ENCODE results near the gene KLHL33.
"Not testable (repeated sequence)": the region's sequence is repeated elsewhere in the genome, so short reads cannot be mapped to it uniquely, and the experiment has no call there.

The KLHL33 gene

DNA sequence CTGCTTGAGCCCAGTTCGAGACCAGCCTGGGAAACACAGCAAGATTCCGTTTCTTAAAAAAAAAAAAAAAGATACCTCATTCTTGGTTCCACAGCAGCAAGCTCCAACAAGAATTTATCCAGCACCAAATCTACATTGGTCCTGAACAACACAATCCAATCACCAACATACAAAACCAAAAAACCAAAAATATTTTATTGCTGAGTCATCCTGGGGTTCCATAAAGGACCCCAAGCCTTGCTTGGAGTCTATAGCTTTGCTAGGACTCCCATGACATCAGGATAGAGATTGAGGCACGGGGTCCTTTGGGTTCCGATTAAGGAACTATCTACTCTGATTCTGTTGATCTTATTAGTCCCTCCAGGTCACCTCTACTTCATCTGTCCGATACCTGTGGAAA lies 10.9 kb upstream of the KLHL33 start:
- no peak for DNase-seq

DNA sequence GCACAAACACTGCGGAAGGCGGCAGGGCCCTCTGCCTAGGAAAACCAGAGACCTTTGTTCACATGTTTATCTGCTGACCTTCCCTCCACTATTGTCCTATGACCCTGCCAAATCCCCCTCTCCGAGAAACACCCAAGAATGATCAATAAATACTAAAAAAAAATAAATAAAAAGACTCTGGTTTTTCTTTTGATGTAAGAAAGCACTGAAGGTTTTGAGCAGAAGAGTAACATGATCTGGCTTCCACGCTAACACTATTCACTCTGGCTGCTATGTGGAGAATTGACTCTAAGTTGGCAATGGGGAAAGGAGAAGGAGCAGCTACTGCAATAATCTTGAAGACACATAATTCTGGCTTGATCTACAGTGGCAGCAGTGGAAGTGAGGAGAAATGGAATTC lies 7.7 kb upstream of the KLHL33 start:
- DNase-seq, result not testable (repeated sequence)

DNA sequence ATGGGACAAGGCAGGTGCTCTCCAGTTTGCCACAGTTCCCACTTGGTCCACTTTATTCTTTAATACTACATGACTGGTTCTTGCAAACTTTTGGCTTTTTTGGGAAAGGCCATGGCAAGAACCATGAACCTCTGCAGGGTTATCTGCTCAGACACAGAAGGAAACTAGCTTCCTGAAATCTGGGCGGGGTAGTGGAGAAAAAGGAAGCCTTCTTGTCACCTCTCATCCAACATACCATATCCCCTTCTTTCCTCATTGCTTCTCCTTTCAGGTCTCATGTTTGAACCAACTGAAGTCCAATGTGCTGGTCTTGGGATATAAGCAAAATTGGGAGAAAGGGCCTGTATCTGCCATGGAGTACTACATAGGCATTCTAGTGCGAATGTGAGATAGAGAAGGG lies 5.5 kb upstream of the KLHL33 start:
- DNase-seq, result no peak

DNA sequence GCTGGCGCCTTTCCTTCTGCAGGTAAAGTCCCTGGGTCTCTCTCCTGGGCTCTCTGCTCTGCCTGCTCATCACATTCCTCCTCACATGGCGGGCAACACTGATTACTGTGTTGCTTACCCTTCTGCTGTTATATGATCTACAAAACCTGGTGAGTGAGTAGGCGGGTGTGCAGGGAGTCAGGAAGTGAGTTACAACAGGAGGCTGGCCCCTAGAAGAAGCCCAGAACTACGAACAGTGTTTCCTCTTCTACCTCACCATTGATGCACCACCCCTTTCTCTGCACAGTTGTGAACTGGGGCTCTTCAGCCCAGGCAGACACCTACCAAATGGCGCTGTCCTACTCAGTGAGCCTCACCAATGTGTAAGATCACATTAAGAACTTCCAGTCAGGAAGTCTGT lies 4.9 kb upstream of the KLHL33 start:
- DNase-seq, result no peak

DNA sequence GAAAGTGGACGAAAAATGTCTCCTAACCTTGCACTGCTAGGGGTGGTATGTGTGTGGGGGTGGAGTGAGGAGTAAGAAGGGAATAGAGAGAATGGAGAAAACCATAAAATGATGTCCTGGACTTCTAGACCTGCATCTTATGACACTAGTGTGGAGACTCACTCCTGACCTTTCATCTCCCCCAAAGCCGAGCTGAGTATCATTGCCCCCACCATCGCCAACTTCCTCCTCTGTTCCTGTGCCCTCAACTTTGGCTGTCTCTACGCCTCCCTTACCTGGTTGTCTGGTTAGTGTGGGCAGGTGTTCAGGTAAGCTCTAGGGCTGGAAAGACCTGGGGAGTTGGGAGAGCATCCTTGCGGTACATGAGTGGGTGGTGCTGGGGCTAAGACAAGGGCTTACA lies 4.5 kb upstream of the KLHL33 start:
- no peak for DNase-seq

DNA sequence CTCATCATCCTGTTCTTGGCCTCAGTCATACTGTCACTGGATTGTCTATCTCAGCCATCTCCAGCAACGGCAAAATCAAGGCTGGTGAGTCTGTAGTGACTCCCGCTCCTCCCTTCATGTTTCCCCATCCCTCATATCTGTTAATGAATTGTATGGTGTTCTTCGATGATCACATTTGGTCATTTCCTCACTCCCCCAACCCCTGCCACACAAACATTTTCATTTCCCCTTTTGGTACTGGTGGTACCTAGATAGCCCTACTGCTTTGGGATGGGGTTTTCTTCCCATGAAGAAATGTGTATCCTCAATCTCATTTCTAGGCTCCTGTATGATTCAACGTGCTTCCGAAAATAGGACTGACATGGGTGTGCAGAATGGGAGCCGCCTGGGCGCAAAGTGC lies 2.7 kb upstream of the KLHL33 start:
- no peak for DNase-seq

DNA sequence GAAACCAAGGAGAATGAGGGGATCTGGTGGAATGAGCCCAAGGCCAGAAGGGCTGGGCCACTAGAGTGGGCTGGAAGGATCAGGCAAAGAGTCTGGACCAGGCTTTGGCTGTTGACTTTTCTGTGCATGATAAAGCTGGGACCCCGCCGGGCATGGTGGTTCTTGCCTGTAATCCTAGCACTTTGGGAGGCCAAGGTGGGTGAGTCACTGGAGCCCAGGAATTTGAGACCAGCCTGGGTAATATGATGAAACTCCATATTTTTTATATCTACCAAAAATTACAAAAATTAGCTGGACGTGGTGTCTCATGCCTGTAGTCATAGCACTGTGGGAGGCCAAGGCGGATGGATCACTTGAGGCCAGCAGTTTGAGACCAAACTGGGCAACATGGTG lies 393 bp upstream of the KLHL33 start:
- no peak for DNase-seq

DNA sequence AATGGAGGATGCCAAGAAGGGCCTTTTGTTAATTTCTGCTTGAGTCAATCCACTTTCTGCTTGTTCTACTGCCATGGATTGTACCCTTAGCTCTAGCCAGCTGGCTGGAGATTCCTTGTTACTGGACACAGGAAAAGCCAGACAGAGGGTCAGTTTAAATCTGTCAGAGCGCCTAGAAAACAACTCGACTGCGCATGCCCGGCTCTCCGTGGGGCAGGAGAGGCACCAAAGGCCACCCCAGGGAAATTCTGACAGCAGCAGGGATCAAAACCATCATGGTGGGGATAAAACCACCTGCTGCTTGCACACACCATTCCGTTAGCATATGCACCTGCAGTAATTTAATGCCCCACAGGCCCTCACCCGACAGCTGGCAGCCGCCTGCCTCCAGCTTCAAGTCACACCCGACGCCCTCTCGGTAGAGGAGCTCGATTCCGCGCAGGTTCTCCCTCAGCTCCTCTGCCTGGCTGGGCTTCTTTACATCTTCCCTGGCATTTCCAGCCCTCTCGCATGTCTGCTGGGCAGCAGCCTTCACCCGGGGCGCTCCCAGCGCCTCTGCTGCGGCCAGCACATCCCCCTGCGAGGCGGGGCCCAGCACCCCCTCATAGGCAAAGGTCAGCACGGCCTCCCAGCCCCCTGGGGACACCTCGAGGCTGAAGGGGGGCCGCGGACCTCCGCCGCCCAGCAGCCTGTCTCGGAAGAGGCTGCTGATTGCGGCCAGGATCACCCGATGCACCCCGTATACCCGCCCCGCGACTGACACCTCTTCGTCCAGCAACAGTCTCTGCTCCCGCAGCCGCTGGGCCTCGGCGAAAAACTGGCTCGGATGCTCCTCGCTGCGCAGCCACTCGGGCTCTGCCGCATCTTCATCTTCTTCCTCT lies 1.0 kb downstream of the KLHL33 start:
- no peak for DNase-seq

DNA sequence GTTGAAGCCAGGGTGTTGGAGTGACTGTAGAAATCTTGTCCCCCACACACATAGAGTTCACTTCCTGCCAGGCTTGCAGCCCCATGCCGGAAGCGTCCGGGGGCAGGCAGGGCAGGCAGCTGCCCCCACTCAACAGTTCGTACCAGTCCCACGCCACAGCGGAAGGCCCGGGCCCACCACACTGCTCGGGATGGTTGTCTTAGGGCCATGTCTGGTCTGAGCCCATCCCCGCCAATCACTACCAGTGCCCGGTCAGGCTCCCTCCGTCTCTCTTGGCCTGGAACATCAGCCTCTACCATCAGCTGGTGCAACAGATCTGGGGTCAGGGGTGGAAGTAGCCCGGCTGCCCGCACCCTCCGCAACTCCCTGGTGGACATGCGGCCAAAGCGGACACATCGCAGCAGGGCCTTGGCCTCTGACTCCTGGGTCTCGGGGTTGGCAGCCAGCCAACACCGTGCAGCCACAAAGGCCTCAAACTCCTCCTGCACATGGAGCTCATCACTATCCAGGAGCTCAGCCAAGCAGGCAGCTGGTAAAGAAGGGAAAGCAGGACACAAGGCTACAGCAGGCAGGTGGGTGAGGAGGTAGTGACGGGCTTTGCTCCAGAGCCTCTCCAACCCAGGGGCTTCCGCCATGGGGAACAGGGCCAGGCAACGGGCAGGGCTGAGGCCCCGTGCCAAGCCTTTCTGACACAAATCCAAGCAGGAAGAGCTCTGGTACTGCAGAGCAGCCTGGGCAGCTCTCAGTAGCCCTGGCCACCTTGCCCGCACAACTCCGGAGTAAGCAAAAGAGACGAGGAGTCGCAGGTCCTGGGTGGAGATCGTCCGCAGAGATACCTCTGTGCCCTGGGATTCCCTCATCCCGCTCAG lies 5.9 kb downstream of the KLHL33 start:
- DNase-seq, result no peak

DNA sequence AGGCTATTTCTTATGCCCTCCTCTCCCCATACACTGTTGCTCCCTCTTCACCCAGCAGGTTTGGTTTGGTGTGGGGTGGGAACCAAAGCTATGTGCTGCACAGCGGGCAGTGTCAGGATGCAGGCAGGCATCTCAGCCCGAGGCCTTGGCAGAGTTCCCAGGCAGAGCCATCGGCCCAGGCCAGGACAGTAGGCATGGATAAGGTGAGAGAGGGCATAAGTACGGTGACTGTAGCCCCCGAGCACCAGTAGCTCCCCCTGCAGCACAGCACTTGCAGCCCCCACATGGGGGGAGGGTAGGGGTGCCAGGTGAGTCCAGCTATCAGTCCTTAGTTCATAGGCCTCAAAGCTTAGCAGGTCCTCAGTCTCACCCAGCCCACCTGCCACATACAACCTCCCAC lies 7.2 kb downstream of the KLHL33 start:
- DNase-seq, result no peak

DNA sequence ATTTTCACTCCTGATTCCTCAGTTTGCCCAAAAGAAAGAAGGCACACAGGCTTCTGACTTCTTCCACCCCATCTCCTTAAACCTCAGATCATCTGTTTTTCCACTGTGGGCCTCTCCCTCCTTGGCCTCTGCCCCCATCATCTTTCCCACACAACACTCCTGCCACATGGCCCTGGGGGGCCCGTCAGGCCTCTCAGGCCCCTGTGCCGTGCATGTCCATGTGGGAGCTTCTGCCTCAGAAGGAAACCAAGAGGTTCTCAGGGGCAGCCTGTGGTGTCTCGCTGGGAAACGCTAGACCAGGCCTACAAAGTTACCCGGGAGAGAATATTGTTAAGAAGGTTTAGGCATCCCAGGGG lies 8.0 kb downstream of the KLHL33 start:
- DNase-seq, result no peak

DNA sequence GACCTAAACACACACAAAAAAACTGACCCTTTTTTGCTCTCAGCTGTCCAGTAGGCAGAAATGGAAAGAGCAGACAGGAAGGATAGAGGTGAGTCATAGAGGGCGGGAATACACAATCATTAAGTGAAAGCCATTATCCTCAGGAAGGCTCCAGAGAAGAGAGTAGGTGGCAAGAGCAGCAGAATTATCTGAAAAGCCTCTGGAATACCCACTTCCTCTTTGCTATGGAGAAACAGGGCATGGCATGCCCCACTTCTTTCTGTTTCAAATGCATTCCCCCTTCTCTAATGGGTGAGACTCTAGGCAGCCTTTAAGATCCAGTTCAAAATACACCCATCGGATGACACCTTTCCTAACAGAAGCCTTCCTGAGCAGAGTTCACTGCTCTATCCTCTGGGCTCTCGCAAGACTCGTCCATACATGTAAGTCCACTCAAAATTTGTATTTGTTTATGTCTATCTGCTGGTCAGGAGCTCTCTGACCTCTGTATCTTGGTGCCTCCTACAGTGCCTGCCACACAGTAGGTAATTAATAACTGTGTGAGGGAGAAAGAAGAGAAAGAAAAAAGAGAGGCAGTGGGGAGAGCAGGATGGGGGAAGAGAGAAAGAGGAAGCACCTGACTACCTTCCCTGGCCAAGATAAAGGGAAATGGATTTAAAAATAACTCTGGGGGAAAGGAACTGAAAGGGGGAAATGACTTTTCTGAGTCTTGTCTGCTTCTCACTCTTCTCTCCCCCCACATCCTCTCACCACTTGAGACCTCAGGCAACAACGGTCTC lies 8.5 kb downstream of the KLHL33 start:
- peak; percentile 53 for DNase-seq

DNA sequence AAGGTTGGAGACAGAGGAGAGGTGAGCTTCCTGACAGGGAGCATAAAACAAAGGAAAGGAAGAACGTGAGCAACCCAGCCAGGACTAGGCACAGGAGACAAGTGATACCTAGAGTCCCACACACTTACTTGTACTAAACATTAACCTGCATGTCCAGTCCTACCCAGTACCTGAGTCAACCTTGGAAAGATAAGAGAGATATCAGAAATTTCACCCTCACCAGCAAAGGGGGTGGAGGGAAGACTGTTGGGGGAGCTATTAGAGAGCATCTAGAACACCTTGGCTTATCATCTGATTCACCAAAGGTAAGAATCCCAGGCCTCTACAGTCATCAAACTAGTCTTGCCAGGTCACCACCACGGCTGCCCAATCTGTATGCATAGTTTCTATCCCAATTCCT lies 11.1 kb downstream of the KLHL33 start:
- no peak for DNase-seq

DNA sequence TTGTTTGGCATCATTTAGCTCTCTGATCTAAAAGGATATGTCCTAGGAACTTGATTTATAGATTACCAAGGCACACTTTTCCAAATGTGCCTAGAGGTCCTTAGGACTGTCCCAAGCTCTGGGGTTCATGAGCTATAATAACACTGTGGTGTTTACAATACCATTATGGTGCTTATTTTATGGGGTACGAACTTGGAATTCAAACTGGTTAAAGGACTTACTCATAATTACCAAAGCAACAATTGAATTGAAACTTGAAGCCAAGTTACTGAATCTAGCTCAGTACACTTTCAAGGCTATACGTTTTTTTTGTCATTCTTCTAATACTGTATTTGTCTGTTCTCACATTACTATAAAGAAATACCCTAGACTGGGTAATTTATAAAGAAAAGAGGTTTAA lies 13.1 kb downstream of the KLHL33 start:
- DNase-seq, result no peak

DNA sequence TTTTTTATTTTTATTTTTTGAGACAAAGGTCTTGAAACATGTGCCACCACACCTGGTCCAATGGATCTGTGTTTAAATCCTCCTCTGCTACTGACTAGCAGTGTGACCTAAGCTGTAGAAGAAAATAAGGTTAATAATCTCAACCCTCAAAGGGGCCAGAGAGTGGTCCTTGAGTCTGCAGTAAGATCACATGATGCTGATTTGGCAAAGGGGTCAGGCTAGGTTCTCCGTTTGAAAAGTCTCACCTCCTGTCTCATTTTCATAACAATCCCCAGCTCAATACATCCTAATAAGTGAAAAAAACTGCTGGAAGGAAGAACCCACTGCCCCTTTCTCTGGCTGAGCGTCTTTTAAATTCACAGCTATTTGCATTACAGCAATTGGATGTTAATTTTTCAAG lies 14.7 kb downstream of the KLHL33 start:
- DNase-seq, result no peak

DNA sequence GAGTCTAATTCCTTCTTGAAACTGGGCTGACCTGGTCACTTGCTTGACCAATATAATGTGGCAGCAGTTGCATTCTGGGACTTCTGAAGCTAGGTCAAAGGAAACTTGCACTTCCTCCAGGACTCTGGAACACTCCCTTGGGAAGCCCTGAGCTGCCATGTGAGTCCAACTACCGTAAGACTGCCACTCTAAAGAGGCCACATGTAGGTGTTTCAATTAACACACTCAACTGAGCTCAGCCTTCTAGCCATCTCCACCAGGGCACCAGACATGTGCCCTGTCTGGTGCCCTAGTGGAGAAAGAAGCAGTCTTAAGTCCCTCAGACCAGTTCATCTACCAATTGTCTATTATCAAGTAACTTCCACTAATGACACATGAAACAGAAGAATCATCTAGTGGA lies 16.5 kb downstream of the KLHL33 start:
- no peak for DNase-seq

DNA sequence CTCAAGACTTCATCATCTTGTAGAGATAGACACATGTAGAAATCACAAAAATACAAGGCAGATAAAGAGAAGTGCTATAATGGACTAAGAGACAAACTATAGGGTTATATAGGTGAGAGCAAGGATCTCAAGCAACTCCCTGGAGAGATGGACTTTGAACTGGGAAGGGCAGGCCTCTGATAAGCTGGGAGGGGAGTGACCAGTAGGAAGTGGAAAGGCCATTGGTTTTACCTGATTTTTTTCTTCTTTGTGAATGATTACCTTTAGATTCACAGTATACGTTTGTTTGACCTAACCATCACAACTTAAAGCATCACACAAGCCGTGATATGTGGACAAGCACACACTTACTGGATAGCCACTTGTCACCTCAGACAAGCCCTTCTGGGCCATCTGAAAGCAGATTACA lies 17.5 kb downstream of the KLHL33 start:
- DNase-seq, result peak; percentile 7

DNA sequence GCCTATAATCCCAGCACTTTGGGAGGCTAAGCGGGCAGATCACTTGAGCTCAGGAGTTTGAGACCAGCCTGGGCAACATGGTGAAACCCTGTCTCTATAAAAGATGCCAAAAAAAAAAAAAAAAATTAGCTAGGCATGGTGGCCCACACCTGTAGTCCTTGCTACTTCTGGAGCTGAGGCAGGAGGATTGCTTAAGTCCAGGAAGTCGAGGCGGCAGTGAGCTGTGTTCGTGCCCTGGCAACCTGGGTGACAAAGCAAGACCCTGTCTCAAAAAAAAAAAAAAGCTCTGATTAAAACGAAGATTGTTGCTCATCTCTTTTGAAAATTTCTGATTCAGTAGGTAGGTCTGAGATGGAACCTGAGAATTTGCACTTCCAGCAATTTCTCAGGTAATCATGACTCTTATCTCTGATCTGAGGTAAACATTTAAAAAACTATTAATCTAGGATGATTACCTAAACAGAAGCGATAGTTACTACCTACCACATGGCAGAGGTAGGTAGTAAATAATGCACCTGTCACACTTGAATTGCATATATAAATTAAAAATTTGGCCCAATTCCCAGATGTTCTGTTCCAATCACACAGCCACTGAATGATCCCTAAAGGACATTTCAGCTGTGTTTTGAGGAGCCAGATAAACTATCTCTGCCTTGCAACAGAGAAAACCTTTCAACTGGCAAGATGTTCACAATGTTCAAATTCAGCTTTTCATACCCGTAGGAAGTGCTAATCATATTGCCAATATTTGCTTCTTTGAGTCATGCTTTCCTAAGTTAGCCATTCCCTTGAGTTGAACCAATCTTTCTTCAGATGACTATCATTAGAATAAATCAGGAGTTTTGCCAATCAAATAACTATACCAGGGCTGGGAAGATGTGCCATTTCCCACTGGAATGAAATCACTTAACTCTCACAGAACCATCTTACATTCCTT lies 18.4 kb downstream of the KLHL33 start:
- peak; percentile 0 for DNase-seq

DNA sequence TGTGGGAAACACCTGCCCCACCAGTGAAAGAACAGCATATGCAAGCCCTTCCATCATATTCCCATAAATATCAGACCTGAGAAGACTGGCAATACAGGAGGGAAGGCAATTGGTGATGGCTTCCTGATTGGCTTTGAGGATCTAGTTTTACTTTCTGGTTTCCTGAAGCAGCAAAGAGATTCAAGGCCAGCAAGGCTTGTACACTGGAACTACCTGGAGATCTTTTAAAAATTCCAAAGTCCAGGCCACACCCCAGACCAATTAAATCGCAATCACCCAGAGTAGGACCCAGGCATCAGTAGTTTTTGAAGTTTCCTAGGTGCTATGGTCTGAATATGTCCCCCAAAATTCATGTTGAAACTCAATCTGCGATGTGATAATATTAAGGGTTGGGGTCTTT lies 19.7 kb downstream of the KLHL33 start:
- DNase-seq, result no peak

DNA sequence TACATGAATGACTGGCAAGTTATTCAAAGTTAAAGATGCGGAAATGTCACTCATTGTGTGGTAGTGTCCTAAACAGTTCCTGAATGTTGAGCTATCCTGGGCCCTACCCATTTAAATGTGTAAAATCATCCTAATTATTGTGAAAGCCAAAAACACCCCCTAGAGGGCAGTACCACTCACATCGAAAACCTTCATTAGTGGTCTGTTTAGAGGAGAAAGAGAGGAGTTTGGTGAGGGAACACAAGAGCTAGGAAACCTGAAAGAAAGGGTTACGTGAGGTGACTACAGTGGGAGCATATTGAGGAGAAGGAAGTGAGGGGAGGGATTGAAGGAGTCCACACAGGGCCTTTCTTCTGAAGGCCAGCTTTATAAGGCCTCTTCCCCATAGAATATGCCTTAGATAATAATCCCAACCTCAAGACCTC lies 20.2 kb downstream of the KLHL33 start:
- DNase-seq, result peak; percentile 47

DNA sequence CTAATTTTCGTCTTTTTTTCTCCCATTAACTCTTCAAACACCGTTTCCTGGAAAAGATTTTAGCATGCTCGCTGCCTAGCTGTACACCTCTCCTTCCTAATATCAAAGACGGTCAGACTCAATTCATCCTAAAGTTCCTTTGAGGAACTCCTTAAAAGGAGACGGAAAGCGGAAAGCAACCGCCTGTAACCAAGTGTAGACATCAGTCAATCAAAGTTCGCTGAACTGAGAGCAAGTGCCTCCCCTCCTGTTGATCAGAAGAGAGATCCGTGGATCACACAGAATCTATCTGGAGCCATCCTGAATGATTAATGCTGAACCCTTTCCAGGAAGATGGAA lies 22.3 kb downstream of the KLHL33 start:
- peak; percentile 27 for DNase-seq

Data from DMS53 (cell line).